ENCODE results near the gene C1orf87.

Gene C1orf87

GRCh38 chr1:60073605-60074278 lies at the start of gene C1orf87:
TSS of gene C1orf87 (minus strand) at chr1:60073770. CDS start at chr1:60072643, 1,127 bp downstream.
- peak; percentile 74 for DNase-seq (ENCODE audit: low spot score)

- no peak for DNase-seq (ENCODE audit: low spot score)
These were observed 44.5 kb upstream of the C1orf87 start for GRCh38 chr1:60118085-60118484.

GRCh38 chr1:60114745-60115318 lies 41.3 kb upstream of the C1orf87 start:
- DNase-seq (ENCODE audit: low spot score): no peak

GRCh38 chr1:60113596-60113995 lies 40.0 kb upstream of the C1orf87 start:
- DNase-seq (ENCODE audit: low spot score): no peak

- no peak for DNase-seq (ENCODE audit: low spot score)
These were observed 39.5 kb upstream of the C1orf87 start for GRCh38 chr1:60113028-60113427.

GRCh38 chr1:60111716-60112115 lies 38.1 kb upstream of the C1orf87 start:
- DNase-seq (ENCODE audit: low spot score): no peak

GRCh38 chr1:60111118-60111517 lies 37.5 kb upstream of the C1orf87 start:
- DNase-seq (ENCODE audit: low spot score): no peak

GRCh38 chr1:60108196-60108595 lies 34.6 kb upstream of the C1orf87 start:
- no peak for DNase-seq (ENCODE audit: low spot score)

- no peak for DNase-seq (ENCODE audit: low spot score)
These were observed 29.6 kb upstream of the C1orf87 start for GRCh38 chr1:60103186-60103585.

- DNase-seq (ENCODE audit: low spot score): no peak
These were observed 28.9 kb upstream of the C1orf87 start for GRCh38 chr1:60102267-60103061.

- DNase-seq (ENCODE audit: low spot score): no peak
These were observed 27.9 kb upstream of the C1orf87 start for GRCh38 chr1:60101516-60101915.

- DNase-seq (ENCODE audit: low spot score): no peak
These were observed 17.7 kb upstream of the C1orf87 start for GRCh38 chr1:60091195-60091715.

GRCh38 chr1:60090655-60091054 lies 17.1 kb upstream of the C1orf87 start:
- no peak for DNase-seq (ENCODE audit: low spot score)

- DNase-seq (ENCODE audit: low spot score): no peak
These were observed 15.1 kb upstream of the C1orf87 start for GRCh38 chr1:60088620-60089155.

GRCh38 chr1:60087681-60088080 lies 14.1 kb upstream of the C1orf87 start:
- no peak for DNase-seq (ENCODE audit: low spot score)

- no peak for DNase-seq (ENCODE audit: low spot score)
These were observed 4.6 kb upstream of the C1orf87 start for GRCh38 chr1:60078182-60078581.

- DNase-seq (ENCODE audit: low spot score): no peak
These were observed 2.3 kb downstream of the C1orf87 start for GRCh38 chr1:60071296-60071695.

- DNase-seq (ENCODE audit: low spot score): no peak
These were observed 3.9 kb downstream of the C1orf87 start for GRCh38 chr1:60069691-60070090.

GRCh38 chr1:60068393-60069045 lies 5.1 kb downstream of the C1orf87 start:
- no peak for DNase-seq (ENCODE audit: low spot score)

- no peak for DNase-seq (ENCODE audit: low spot score)
These were observed 7.6 kb downstream of the C1orf87 start for GRCh38 chr1:60066001-60066400.

- DNase-seq (ENCODE audit: low spot score): no peak
These were observed 8.4 kb downstream of the C1orf87 start for GRCh38 chr1:60065199-60065598.

GRCh38 chr1:60063561-60063960 lies 10.0 kb downstream of the C1orf87 start:
- no peak for DNase-seq (ENCODE audit: low spot score)

Measured in ecto neural progenitor cell (in vitro differentiated cells).